ENCODE data around the gene FAM174C.
A peak's percentile ranks its signal among the peaks of the same experiment; 100 is the strongest.

The FAM174C gene

GRCh38 chr19:1261538-1261797 lies 13.9 kb upstream of the FAM174C start:
- H3K4me3 ChIP-seq (ENCODE audit: low read depth, low read length), result peak overlapping the region; percentile 72
- TF ChIP-seq CTCF (IDR thresholded peaks at IDR 0.05; ENCODE audit: low read depth, low read length, missing control alignments), result peak; percentile 39

GRCh38 chr19:1261798-1262622 lies 13.3 kb upstream of the FAM174C start:
- TF ChIP-seq CTCF (IDR thresholded peaks at IDR 0.05; ENCODE audit: low read depth, low read length, missing control alignments), result no peak
- H3K4me3 ChIP-seq (ENCODE audit: low read depth, low read length), result peak overlapping the region; percentile 72
- DNase-seq (ENCODE audit: low read depth), result no peak

More at GRCh38 chr19:1261538-1261797, 13.9 kb upstream of the FAM174C start:
- no peak for DNase-seq (ENCODE audit: low read depth)

- TF ChIP-seq CTCF (IDR thresholded peaks at IDR 0.05; ENCODE audit: low read depth, low read length, missing control alignments), result no peak
- peak overlapping the region; percentile 72 for H3K4me3 ChIP-seq (ENCODE audit: low read depth, low read length)
These were observed 12.7 kb upstream of the FAM174C start for GRCh38 chr19:1262623-1263123.

GRCh38 chr19:1263188-1263587 lies 12.1 kb upstream of the FAM174C start:
- no peak for DNase-seq (ENCODE audit: low read depth)
- H3K4me3 ChIP-seq (ENCODE audit: low read depth, low read length), result peak overlapping the region; percentile 72
- TF ChIP-seq CTCF (IDR thresholded peaks at IDR 0.05; ENCODE audit: low read depth, low read length, missing control alignments), result no peak

More at GRCh38 chr19:1262623-1263123, 12.7 kb upstream of the FAM174C start:
- DNase-seq (ENCODE audit: low read depth), result no peak

GRCh38 chr19:1264801-1265614 lies 10.3 kb upstream of the FAM174C start:
- no peak overlapping the region for H3K4me3 ChIP-seq (ENCODE audit: low read depth, low read length)
- TF ChIP-seq CTCF (IDR thresholded peaks at IDR 0.05; ENCODE audit: low read depth, low read length, missing control alignments), result no peak
- DNase-seq (ENCODE audit: low read depth), result no peak

GRCh38 chr19:1265615-1266128 lies 9.7 kb upstream of the FAM174C start:
- peak overlapping the region; percentile 51 for H3K4me3 ChIP-seq (ENCODE audit: low read depth, low read length)
- TF ChIP-seq CTCF (IDR thresholded peaks at IDR 0.05; ENCODE audit: low read depth, low read length, missing control alignments), result no peak
- no peak for DNase-seq (ENCODE audit: low read depth)

All from GM12864 (cell line).